Esophagus squamous epithelium (tissue), 5 donors: Measurements from ENCODE around the gene UTRN. TPM values are rescaled to one million over a fixed set of nuclear protein-coding genes. Genes with fewer than 3 reads are reported as not detected.

Experiments
- DNase-seq: peaks from one replicate; lab custom pipeline; 2025; lab: John Stamatoyannopoulos, UW
- H3K27ac ChIP-seq, 4 donors: fragments of 200-600 bp; sonication (generic); one replicate each; pipeline ENCODE4 v1.5.1; 2016 to 2019; ENCODE audit warnings: mild to moderate bottlenecking in 1 of 4
- H3K27me3 ChIP-seq, 4 donors: fragments of 200-600 bp; sonication (generic); 1 replicate in 3 of 4; 2 replicates in 1 of 4; pipeline versions ENCODE4 v1.5.1 to v1.6.0; 2017 to 2021; ENCODE audit warnings: antibody characterized with exemption in 1 of 4
- H3K36me3 ChIP-seq, 3 donors: fragments of 200-600 bp; sonication (generic); one replicate each; pipeline ENCODE4 v1.5.1; 2016 to 2019
- H3K4me1 ChIP-seq, 3 donors: fragments of 200-600 bp; sonication (generic); one replicate each; pipeline ENCODE4 v1.5.1; 2017 to 2019
- H3K4me3 ChIP-seq, 4 donors: fragments of 200-600 bp; sonication (generic); 1 replicate in 3 of 4; 2 replicates in 1 of 4; pipeline ENCODE4 v1.5.1; 2016 to 2019; ENCODE audit warnings: mild to moderate bottlenecking in 2 of 4, moderate library complexity in 1 of 4
- H3K9me3 ChIP-seq, 3 donors: fragments of 200-600 bp; sonication (generic); one replicate each; pipeline ENCODE4 v1.5.1; 2016 to 2019
- POLR2A ChIP-seq, 4 donors: fragments of 450-650 bp; IDR thresholded peaks; one replicate each; pipeline ENCODE4 v1.6.1; 2017; ENCODE audit warnings: antibody characterized with exemption in 4 of 4, mild to moderate bottlenecking in 4 of 4, moderate library complexity in 3 of 4
- WGBS, 2 donors: methylation state at CpG; one replicate each; pipeline ENCODE4 v1.1.5; 2018; 5-methylcytosine and 5-hydroxymethylcytosine counted together
- intact Hi-C: fragments of 100-400 bp; cut with DNase I; formaldehyde crosslinking; loops from one replicate; pipeline ENCODE4 v1.15.0; 2022
- total RNA-seq, 4 donors: library from RNA; depleted of rRNA; stranded (reverse); fragments of >200 nt; gene quantifications; one replicate each; pipeline ENCODE4 v1.1.0, GENCODE V29; 2016
- TF ChIP-seq, protein P1 (sequence below), 6 experiments: fragments of 450-650 bp in 4 of 6; fragments of 200-600 bp in 2 of 6; sonication (generic) in 2 of 6; IDR thresholded peaks; one replicate each; pipeline ENCODE4 v1.5.1; 2016 to 2019; ENCODE audit warnings: antibody characterized with exemption in 6 of 6, mild to moderate bottlenecking in 4 of 6, moderate library complexity in 4 of 6
- donor health status: DM: yes; HTN: yes; CAD: no.

Gene UTRN
- total RNA-seq, 4 donors from 2014 or later, result 43.8 to 148 (median 69.8) TPM

DNA sequence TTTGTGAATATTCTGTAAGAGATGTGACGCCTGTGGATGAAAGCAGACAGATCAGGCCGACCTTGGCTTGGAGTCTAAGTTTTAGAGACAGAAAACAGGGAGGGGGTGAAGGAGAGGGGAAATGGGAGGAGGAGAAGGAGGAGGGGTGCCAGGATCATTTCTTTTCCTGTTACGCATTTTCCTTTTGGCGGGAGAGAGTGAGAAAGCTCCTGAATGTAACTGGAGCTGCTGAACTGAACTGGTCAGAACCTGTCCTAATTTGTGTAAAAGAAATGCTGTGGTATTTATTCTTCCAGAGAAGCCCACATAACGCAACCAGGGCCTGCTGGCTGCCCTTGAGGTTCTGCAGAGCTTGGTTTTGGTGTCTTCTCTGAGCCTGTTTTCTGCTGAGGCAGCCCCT is 41.9 kb downstream of the UTRN start:
- WGBS, 2 donors, result 41 to 47% methylated on average over 5 of the region's 5 CpGs
- Histone ChIP-seq H3K4me3 (peak overlapping the region in 1 of 4 donors; percentile 23), H3K4me1 (peaks cover 4 to 67% (median 38%) of the 10 kb centered on the region in 3 donors), H3K9me3 (no peaks in the 10 kb centered on the region), H3K27me3 (no peaks in the 10 kb centered on the region), H3K27ac (peak overlapping the region; percentile 47 to 72 (median 58)), H3K36me3 (no peaks in the 10 kb centered on the region)
- intact Hi-C loops, result no loop called here
- DNase-seq, result no peak
- no peak for TF ChIP-seq POLR2A (IDR thresholded peaks at IDR 0.05)
- TF ChIP-seq, protein P1, sequence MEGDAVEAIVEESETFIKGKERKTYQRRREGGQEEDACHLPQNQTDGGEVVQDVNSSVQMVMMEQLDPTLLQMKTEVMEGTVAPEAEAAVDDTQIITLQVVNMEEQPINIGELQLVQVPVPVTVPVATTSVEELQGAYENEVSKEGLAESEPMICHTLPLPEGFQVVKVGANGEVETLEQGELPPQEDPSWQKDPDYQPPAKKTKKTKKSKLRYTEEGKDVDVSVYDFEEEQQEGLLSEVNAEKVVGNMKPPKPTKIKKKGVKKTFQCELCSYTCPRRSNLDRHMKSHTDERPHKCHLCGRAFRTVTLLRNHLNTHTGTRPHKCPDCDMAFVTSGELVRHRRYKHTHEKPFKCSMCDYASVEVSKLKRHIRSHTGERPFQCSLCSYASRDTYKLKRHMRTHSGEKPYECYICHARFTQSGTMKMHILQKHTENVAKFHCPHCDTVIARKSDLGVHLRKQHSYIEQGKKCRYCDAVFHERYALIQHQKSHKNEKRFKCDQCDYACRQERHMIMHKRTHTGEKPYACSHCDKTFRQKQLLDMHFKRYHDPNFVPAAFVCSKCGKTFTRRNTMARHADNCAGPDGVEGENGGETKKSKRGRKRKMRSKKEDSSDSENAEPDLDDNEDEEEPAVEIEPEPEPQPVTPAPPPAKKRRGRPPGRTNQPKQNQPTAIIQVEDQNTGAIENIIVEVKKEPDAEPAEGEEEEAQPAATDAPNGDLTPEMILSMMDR (IDR thresholded peaks at IDR 0.05), result no peak

DNA sequence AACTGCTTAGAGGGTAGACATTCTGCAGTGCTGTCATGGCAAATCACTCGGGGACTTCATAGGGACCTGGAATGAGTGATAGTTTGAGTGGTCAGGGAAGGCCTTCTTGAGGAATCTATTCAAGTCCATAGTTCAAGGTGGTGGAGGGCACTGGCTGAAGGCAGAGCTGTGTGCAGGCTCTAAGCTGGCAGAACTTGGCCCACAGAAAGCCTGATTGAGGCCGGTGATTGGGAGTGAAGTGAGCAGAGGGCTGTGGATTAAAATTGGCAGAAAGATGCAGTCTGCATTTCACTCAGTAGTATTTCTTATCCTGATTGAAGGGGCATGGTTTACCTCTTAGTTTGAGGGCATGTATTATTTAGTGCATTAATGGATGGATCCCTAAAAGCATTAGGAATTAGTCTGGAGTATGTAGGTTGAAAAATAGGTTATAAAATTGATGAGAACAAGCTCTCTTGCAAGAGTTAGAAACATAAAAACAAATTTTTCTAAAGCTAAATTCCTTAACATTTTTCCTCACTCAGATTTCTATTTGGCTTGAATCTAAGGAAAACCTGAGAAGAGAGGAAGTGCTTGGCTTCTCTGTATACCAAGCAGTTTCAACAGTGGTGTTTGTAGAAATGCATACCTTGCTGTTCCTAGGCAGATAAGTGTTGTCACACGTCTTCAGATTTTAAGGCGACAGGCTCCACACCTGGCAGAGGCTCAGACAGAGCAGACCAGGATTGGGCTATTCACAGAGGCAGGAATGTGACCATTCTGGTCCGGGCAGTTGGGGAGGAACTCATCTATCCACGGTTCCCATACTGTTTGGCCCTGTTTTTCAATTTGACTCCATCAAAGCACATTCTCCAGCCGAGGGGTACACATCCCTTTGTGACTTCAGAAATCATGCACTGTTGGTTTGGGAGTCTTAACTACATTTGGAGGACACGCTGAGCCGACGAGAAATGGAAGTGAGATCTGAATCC is 45.2 kb downstream of the UTRN start:
- peaks cover 13 to 83% (median 50%) of the 10 kb centered on the region in 3 donors for H3K4me1 ChIP-seq
- intact Hi-C loops, result no loop called here
- no peak for DNase-seq
- peak overlapping the region; percentile 6 to 51 (median 32) for H3K4me3 ChIP-seq
- 44% methylated on average over 9 to 10 of the region's 10 CpGs for WGBS, 2 donors
- TF ChIP-seq POLR2A (IDR thresholded peaks at IDR 0.05), result no peak
- TF ChIP-seq, protein P1 (IDR thresholded peaks at IDR 0.05), result no peak
- no peaks in the 10 kb centered on the region for H3K9me3 ChIP-seq
- no peaks in the 10 kb centered on the region for H3K27me3 ChIP-seq
- peak overlapping the region; percentile 2 to 51 (median 16) for H3K27ac ChIP-seq
- no peaks in the 10 kb centered on the region for H3K36me3 ChIP-seq

DNA sequence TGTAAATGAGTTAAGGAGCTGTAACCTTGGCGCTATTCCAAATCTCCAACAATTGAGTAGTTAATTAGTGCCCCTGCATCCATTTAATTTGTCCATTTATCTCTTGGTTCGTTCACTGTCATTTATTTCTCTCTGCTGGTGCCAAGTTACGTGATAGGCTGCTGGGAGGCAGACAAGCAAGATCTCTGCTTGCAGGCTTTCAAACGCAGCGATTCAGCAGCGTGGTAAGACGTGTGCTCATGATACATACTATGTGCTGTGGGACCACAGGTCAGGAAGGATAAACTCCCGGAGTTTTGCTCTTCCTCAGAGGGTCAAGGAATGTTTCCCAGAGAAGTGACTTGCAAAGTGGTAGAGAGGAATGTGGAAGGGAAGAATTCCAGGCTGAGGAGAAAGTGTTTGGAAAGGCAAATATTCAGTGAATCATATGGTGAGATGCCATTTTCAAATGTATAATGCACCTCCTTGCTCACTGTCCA is 46.4 kb downstream of the UTRN start:
- Histone ChIP-seq H3K27me3 (no peaks in the 10 kb centered on the region), H3K27ac (peak overlapping the region; percentile 2 to 51 (median 16)), H3K4me1 (peaks cover 19 to 93% (median 62%) of the 10 kb centered on the region in 3 donors), H3K9me3 (no peaks in the 10 kb centered on the region), H3K4me3 (peak overlapping the region; percentile 6 to 51 (median 32)), H3K36me3 (no peaks in the 10 kb centered on the region)
- TF ChIP-seq, protein P1 (IDR thresholded peaks at IDR 0.05), result no peak
- TF ChIP-seq POLR2A (IDR thresholded peaks at IDR 0.05), result no peak
- DNase-seq, result no peak
- intact Hi-C loops, result no loop called here
- 36 to 52% methylated on average over 8 of the region's 8 CpGs for WGBS, 2 donors

DNA sequence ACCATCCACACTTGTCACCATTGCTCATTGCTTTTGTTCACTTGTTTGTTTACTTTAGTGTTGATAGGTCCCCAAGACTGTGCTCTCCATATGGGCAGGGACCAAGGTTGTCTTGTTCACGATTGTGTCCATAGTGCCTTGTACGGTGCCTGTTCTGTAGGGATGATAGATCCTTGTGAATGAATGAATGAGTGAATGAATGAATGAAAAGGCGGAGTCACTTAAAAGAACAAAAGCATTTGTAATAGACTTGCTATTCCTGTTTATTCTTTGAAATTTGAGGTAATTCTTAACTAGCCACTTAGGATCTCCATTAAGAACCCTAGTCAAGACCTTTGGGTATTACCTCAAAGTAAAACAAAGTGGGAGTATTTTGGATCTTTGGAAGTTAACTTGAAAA is 47.0 kb downstream of the UTRN start:
- 89 to 93% methylated on average over 3 of the region's 3 CpGs for WGBS, 2 donors
- Histone ChIP-seq H3K27me3 (no peaks in the 10 kb centered on the region), H3K4me1 (peaks cover 19 to 92% (median 63%) of the 10 kb centered on the region in 3 donors), H3K36me3 (no peaks in the 10 kb centered on the region), H3K4me3 (peak overlapping the region in 1 of 4 donors; percentile 51), H3K9me3 (no peaks in the 10 kb centered on the region), H3K27ac (no peak overlapping the region)
- no peak for TF ChIP-seq POLR2A (IDR thresholded peaks at IDR 0.05)
- TF ChIP-seq, protein P1 (IDR thresholded peaks at IDR 0.05), result no peak
- intact Hi-C loops, result no loop called here
- DNase-seq, result no peak
